Karpas-422 (cell line): Measurements from ENCODE around the gene CATSPERE. TPM values are rescaled to one million over a fixed set of nuclear protein-coding genes. Genes with fewer than 3 reads are reported as not detected.

ENCODE experiments used
- DNase-seq: peaks from one replicate; pipeline ENCODE4 v3.0.0-alpha.2; 2015
- H2AFZ ChIP-seq: fragments of 200-600 bp; sonication (generic); 2 replicates; pipeline ENCODE4 v1.6.1; 2014; ENCODE audit warnings: antibody characterized with exemption, low read length, mixed read lengths
- H3K27ac ChIP-seq: fragments of 200-600 bp; sonication (generic); 2 replicates; pipeline ENCODE4 v1.5.1; 2014; ENCODE audit warnings: mild to moderate bottlenecking, low read length, moderate library complexity
- H3K27me3 ChIP-seq: fragments of 200-600 bp; sonication (generic); 2 replicates; pipeline ENCODE4 v1.6.1; 2014; ENCODE audit warnings: low read length, mixed read lengths
- H3K36me3 ChIP-seq: fragments of 200-600 bp; sonication (generic); 2 replicates; pipeline ENCODE4 v1.6.1; 2014; ENCODE audit warnings: low read length, mixed read lengths; ENCODE audit not compliant: insufficient read depth
- H3K4me1 ChIP-seq: fragments of 200-600 bp; sonication (generic); 2 replicates; pipeline ENCODE4 v1.6.1; 2014; ENCODE audit warnings: mild to moderate bottlenecking, low read length, mixed read lengths
- H3K4me2 ChIP-seq: fragments of 200-600 bp; sonication (generic); 2 replicates; pipeline ENCODE4 v1.6.1; 2014; ENCODE audit warnings: low read length, low read depth, mild to moderate bottlenecking; ENCODE audit not compliant: poor library complexity, severe bottlenecking
- H3K4me3 ChIP-seq: fragments of 200-600 bp; sonication (generic); 2 replicates; pipeline ENCODE4 v1.5.1; 2014; ENCODE audit warnings: mild to moderate bottlenecking, antibody characterized with exemption, low read length, mixed read lengths
- H3K79me2 ChIP-seq: fragments of 200-600 bp; sonication (generic); 2 replicates; pipeline ENCODE4 v1.6.1; 2014; ENCODE audit warnings: mild to moderate bottlenecking, low read length, mixed read lengths
- H3K9ac ChIP-seq: fragments of 200-600 bp; sonication (generic); 2 replicates; pipeline ENCODE4 v1.6.0; 2014; ENCODE audit warnings: low read length
- H3K9me2 ChIP-seq: fragments of 200-600 bp; sonication (generic), shearing (Covaris generic); replicated peaks from 2 replicates; pipeline ENCODE4 v1.6.0; 2014; ENCODE audit warnings: mild to moderate bottlenecking, low read length, moderate library complexity; ENCODE audit not compliant: insufficient read depth
- H3K9me3 ChIP-seq: fragments of 300-700, 200-600 bp; sonication (generic); 2 replicates; pipeline ENCODE4 v1.6.1; 2014; ENCODE audit warnings: low read length, mixed read lengths
- H4K20me1 ChIP-seq: fragments of 200-600 bp; sonication (generic); 2 replicates; pipeline ENCODE4 v1.6.1; 2014; ENCODE audit warnings: mild to moderate bottlenecking, antibody characterized with exemption, low read length, low read depth; ENCODE audit not compliant: insufficient read depth
- total RNA-seq: library from RNA; depleted of rRNA; stranded (reverse); fragments of >200 nt; shearing (Covaris generic); gene quantifications from 2 replicates; pipeline ENCODE4 v1.2.3, GENCODE V29; 2014; ENCODE audit warnings: low replicate concordance

The CATSPERE gene
- total RNA-seq, 1 experiment from 2014 or later = 0.26 TPM

DNA sequence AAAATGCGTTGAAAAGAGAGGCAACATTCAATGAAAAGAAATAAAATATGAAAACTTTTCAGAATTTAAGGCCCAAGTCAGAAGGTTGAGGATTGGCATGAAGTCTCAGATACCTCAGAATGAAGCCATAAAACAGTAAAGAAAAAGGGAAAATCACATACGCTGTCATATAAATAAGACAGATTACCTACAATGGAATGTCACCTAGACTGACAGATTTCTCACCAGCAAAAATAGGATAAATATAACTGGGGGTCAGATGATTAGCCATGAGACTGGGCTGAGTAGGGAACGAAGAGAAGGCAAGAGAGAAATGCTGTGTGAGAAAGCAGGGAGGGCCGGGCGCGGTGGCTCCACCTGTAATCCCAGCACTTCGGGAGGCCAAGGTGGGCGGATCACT is 140.3 kb downstream of the CATSPERE start:
- DNase-seq = no peak
- no peaks in the 10 kb centered on the region for H3K4me1 ChIP-seq
- H3K79me2 ChIP-seq = no peaks in the 10 kb centered on the region
- no peak overlapping the region for H3K9ac ChIP-seq
- no peak overlapping the region for H3K27ac ChIP-seq
- H3K9me3 ChIP-seq = no peaks in the 10 kb centered on the region
- no peaks in the 10 kb centered on the region for H3K27me3 ChIP-seq
- no peaks in the 10 kb centered on the region for H3K36me3 ChIP-seq
- no peak overlapping the region for H3K4me2 ChIP-seq
- H4K20me1 ChIP-seq = no peaks in the 10 kb centered on the region
- no peak overlapping the region for H3K4me3 ChIP-seq
- no peak overlapping the region for H2AFZ ChIP-seq
- no peaks in the 10 kb centered on the region for H3K9me2 ChIP-seq

DNA sequence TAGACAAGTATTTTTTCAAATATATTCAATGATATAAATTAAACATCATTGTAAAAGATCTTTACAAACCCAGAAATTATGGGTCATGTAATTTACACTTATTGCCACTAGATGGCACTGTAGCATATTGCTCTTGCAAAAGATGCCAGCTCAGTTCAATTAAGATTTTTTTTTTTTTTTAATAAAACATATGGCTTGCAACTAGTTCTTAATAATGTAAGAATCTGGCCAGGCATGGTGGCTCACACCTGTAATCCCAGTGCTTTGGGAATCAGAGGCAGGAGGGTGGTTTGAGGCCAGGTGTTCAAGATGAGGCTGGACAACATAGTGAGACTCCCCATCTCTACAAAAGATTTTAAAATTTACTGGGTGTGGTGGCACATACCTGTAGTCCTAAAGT is 142.4 kb downstream of the CATSPERE start:
- no peak overlapping the region for H3K9ac ChIP-seq
- H3K79me2 ChIP-seq = no peaks in the 10 kb centered on the region
- no peaks in the 10 kb centered on the region for H3K9me2 ChIP-seq
- H3K9me3 ChIP-seq = no peaks in the 10 kb centered on the region
- H3K27me3 ChIP-seq = no peaks in the 10 kb centered on the region
- no peak overlapping the region for H3K4me3 ChIP-seq
- no peak overlapping the region for H3K4me2 ChIP-seq
- DNase-seq = peak; percentile 79
- H3K4me1 ChIP-seq = no peaks in the 10 kb centered on the region
- no peak overlapping the region for H3K27ac ChIP-seq
- H3K36me3 ChIP-seq = no peaks in the 10 kb centered on the region
- H2AFZ ChIP-seq = no peak overlapping the region
- H4K20me1 ChIP-seq = no peaks in the 10 kb centered on the region

DNA sequence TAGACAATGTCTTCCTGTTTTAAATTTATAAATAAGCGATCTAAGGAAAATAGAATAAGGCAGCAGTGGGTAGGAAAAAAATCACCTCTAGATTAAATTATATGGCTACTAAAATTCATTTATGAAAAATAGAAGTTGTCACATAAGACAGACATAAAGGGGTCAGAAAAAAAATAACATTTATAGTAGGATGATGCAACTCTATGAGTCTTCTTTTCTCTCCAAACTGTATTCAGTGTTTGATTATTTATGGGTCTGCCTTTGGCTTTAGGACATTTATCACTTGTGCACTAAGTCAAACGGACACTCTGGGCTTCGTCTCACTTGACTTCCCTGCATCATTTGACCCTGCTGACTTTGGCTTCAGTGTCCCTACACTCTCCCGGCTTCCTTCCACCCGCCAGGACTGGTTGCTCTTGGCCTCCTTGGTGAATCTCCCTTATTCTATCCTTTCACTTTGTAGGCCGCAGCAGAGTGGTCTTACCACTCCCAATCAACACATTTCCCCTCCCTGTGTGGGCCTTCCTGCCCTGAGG is 144.8 kb downstream of the CATSPERE start:
- H3K4me2 ChIP-seq = no peak overlapping the region
- H3K36me3 ChIP-seq = no peaks in the 10 kb centered on the region
- no peaks in the 10 kb centered on the region for H3K79me2 ChIP-seq
- H3K9ac ChIP-seq = no peak overlapping the region
- no peaks in the 10 kb centered on the region for H3K4me1 ChIP-seq
- H2AFZ ChIP-seq = no peak overlapping the region
- no peak for DNase-seq
- H3K9me2 ChIP-seq = no peaks in the 10 kb centered on the region
- no peaks in the 10 kb centered on the region for H3K9me3 ChIP-seq
- no peak overlapping the region for H3K27ac ChIP-seq
- no peaks in the 10 kb centered on the region for H3K27me3 ChIP-seq
- H3K4me3 ChIP-seq = no peak overlapping the region
- no peaks in the 10 kb centered on the region for H4K20me1 ChIP-seq

DNA sequence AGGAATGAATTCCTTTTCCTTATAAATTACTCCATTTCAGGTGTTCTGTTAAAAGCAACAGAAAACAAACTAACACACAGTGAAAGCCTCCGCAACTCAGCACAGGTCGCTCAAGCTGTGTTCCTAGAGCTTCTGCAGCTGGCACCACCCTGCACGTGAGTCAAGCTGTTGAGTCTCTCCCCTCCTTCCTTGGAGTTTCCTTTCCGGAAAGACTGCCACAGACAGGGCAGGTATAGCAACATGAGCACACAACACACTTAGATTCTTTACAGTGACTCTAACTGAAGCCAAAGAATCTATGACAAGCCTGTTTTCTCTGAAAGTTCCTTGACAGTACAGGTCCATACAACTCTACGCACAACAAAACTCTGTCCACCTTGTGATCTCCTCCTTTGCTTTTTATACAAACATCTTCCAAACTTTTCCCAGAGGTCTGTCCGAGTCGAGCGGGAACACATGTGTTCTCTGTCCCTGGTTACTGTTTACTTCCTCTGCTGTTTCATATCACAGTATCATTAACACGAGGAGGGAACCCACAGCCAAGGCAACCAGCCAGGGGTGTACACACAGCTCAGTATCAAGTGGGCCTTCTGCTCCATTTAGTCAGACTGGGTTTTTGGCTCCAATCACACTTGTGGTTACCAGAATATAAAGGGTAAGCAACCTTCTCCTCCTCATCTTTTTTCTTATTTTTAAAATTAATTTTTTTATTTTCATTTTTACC is 153.2 kb downstream of the CATSPERE start:
- Histone ChIP-seq H4K20me1 (no peaks in the 10 kb centered on the region), H3K36me3 (no peaks in the 10 kb centered on the region), H3K27me3 (no peaks in the 10 kb centered on the region), H3K9ac (no peak overlapping the region), H2AFZ (no peak overlapping the region), H3K4me2 (no peak overlapping the region), H3K9me3 (no peaks in the 10 kb centered on the region), H3K4me3 (no peak overlapping the region), H3K79me2 (no peaks in the 10 kb centered on the region), H3K4me1 (no peaks in the 10 kb centered on the region), H3K9me2 (no peaks in the 10 kb centered on the region), H3K27ac (no peak overlapping the region)
- DNase-seq = no peak

DNA sequence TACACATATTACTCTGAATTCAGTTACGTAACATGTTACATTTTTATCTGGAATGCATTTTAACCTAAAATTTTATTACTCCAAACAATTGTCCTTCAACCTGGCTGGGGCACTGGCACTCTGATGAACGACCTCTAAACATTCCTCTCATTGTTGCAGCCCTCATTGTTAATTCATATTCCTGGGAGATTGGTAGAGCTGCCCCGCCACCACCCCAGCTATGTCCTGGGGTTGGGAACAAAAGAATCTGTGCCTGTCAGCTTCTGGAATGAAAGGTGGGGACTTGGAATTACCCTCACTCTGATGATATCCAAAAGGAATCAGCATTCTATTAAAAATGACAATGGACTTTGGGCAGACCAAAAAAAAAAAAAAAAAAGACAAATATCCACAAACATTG is 153.8 kb downstream of the CATSPERE start:
- Histone ChIP-seq H3K9me3 (no peaks in the 10 kb centered on the region), H3K4me2 (no peak overlapping the region), H4K20me1 (no peaks in the 10 kb centered on the region), H3K4me3 (no peak overlapping the region), H3K36me3 (no peaks in the 10 kb centered on the region), H3K79me2 (no peaks in the 10 kb centered on the region), H2AFZ (no peak overlapping the region), H3K27me3 (no peaks in the 10 kb centered on the region), H3K9me2 (no peaks in the 10 kb centered on the region), H3K27ac (no peak overlapping the region), H3K9ac (no peak overlapping the region), H3K4me1 (no peaks in the 10 kb centered on the region)
- no peak for DNase-seq

DNA sequence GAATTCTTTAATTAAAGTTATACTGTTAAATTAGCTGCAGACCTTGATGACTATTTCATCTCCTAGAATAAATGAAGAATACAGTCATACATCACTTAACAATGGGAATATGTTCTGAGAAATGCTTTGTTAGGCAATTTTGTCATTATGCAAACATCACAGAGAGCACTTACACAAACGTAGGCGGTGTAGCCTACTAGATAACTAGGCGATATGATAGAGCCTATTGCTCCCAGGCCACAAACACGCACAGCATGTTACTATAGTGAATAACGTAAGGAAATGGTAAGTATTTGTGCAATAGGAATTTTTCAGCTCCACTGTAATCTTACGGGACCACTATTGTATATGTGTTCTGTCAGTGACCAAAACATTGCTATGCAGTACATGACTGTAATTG is 154.2 kb downstream of the CATSPERE start:
- H3K79me2 ChIP-seq = no peaks in the 10 kb centered on the region
- H3K9me3 ChIP-seq = no peaks in the 10 kb centered on the region

DNA sequence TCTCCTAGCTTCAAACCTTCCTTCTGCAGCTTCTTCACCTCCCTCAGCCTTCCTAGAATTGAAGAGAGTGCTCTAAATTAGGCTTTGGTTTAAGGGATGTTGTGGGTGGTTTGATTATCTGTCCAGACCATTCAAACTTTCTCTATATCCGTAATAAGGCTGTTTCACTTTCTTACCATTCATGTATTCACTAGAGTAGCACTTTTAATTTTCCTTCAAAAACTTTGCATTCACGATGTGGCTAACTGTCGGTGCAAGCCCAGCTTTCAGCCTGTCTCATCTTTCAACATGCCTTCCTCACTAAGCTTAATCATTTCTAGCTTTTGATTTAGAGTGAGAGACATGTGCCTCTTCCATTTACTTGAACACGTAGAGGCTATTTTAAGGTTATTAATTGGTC is 165.6 kb downstream of the CATSPERE start:
- H3K4me1 ChIP-seq = no peaks in the 10 kb centered on the region
- H3K4me3 ChIP-seq = no peak overlapping the region
- H3K79me2 ChIP-seq = no peaks in the 10 kb centered on the region
- H3K9me2 ChIP-seq = no peaks in the 10 kb centered on the region
- no peaks in the 10 kb centered on the region for H3K9me3 ChIP-seq
- no peaks in the 10 kb centered on the region for H4K20me1 ChIP-seq
- no peaks in the 10 kb centered on the region; the same call in 1 of the 2 replicates for H3K27me3 ChIP-seq
- H3K9ac ChIP-seq = no peak overlapping the region
- H3K36me3 ChIP-seq = no peaks in the 10 kb centered on the region
- H2AFZ ChIP-seq = no peak overlapping the region
- DNase-seq = no peak
- H3K27ac ChIP-seq = no peak overlapping the region
- no peak overlapping the region for H3K4me2 ChIP-seq

More for the DNA sequence above, 154.2 kb downstream of the CATSPERE start:
- Histone ChIP-seq H3K36me3 (no peaks in the 10 kb centered on the region), H3K4me3 (no peak overlapping the region), H3K9me2 (no peaks in the 10 kb centered on the region), H4K20me1 (no peaks in the 10 kb centered on the region), H2AFZ (no peak overlapping the region), H3K4me1 (no peaks in the 10 kb centered on the region), H3K27me3 (no peaks in the 10 kb centered on the region), H3K4me2 (no peak overlapping the region), H3K27ac (no peak overlapping the region), H3K9ac (no peak overlapping the region)
- no peak for DNase-seq

DNA sequence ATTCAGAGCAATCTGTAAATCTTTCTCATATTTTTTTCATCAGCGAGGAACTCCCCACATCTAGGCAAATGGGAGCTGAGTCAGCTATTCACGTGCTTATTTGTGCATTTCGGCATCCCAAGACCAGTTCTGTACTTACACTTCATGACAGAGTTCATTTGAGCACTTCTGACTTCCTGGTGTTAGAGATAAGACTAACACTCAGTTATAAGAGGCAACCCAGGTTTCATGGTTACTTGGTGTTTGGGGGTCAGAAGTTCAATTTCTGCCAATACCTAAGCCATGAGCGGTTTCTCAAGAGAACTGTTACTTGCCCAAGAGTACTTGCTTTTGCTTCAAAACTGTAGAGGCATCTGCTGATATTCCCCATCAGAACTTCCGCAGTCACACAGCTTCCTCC is 167.7 kb downstream of the CATSPERE start:
- H2AFZ ChIP-seq = no peak overlapping the region
- no peaks in the 10 kb centered on the region for H3K4me1 ChIP-seq
- no peaks in the 10 kb centered on the region; the same call in 1 of the 2 replicates for H3K27me3 ChIP-seq
- H3K9ac ChIP-seq = no peak overlapping the region
- H3K36me3 ChIP-seq = no peaks in the 10 kb centered on the region
- no peaks in the 10 kb centered on the region for H3K79me2 ChIP-seq
- no peaks in the 10 kb centered on the region for H3K9me3 ChIP-seq
- no peak for DNase-seq
- no peak overlapping the region for H3K27ac ChIP-seq
- no peaks in the 10 kb centered on the region for H4K20me1 ChIP-seq
- no peak overlapping the region for H3K4me2 ChIP-seq
- no peak overlapping the region for H3K4me3 ChIP-seq
- no peaks in the 10 kb centered on the region for H3K9me2 ChIP-seq
